GM23248 (cell line): Measurements from ENCODE around the gene NINJ1.

Experiments
- EZH2 ChIP-seq: fragments of 200-600 bp; sonication (generic); IDR thresholded peaks from 2 replicates; pipeline ENCODE4 v1.6.1; 2018; ENCODE audit warnings: antibody characterized with exemption, mild to moderate bottlenecking; ENCODE audit not compliant: insufficient read depth, poor library complexity, severe bottlenecking
- EZH2phosphoT487 ChIP-seq: fragments of 200-600 bp; sonication (generic); IDR thresholded peaks from 2 replicates; pipeline ENCODE4 v1.6.1; 2018; ENCODE audit warnings: antibody characterized with exemption, moderate library complexity, mild to moderate bottlenecking, low read depth; ENCODE audit not compliant: insufficient read depth

- TF ChIP-seq EZH2 (no peak), EZH2phosphoT487 (no peak)
Measured at GRCh38 chr9:93077367-93077766, 56.7 kb downstream of the NINJ1 start.
